Measurements from ENCODE around the gene KIAA1755. TPM values are rescaled to one million over a fixed set of nuclear protein-coding genes. Genes with fewer than 3 reads are reported as not detected.

The KIAA1755 gene
- total RNA-seq, 2 donors from 2014 or later, result not detected

- Mint-ChIP-seq H3K4me3 (no peak overlapping the region), H3K9me3 (peaks cover 4% of the 10 kb centered on the region), H3K36me3 (ENCODE audit: low read depth) (no peaks in the 10 kb centered on the region), H3K27me3 (peaks cover 15% of the 10 kb centered on the region), H3K4me1 (no peaks in the 10 kb centered on the region), H3K27ac (no peak overlapping the region)
- ATAC-seq (replicated peaks), result no peak
Measured at GRCh38 chr20:38192323-38192885, 68.1 kb downstream of the KIAA1755 start.

GRCh38 chr20:38191654-38192053 lies 68.9 kb downstream of the KIAA1755 start:
- Mint-ChIP-seq H3K9me3 (peaks cover 4% of the 10 kb centered on the region), H3K4me3 (no peak overlapping the region), H3K27ac (no peak overlapping the region), H3K36me3 (ENCODE audit: low read depth) (no peaks in the 10 kb centered on the region), H3K27me3 (peaks cover 13% of the 10 kb centered on the region), H3K4me1 (no peaks in the 10 kb centered on the region)
- no peak for ATAC-seq (replicated peaks)

DNA sequence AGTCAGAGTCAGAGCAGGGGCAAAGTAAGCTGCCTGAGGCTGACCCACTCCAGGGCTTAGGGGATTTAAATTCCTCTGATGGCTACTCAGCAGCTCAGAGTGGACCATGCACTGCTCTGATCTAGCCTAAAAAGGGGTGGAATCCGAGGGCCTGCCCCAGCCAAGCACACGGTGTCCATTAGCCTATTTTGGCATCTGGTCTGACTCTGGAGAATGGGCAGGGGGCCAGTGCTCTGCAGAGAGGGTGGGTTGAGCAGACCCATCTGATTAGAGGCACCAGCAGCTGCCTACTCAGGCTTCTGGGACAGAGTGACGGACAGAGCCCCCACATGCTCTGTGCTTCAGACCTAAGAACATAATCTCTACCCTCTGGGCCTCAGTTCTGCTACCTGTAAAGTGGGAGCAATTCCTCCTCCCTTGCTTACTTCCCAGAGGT lies 69.6 kb downstream of the KIAA1755 start:
- no peak overlapping the region for H3K27ac Mint-ChIP-seq
- H3K27me3 Mint-ChIP-seq, result peaks cover 14% of the 10 kb centered on the region
- no peaks in the 10 kb centered on the region for H3K36me3 Mint-ChIP-seq (ENCODE audit: low read depth)
- H3K4me3 Mint-ChIP-seq, result no peak overlapping the region
- no peaks in the 10 kb centered on the region for H3K4me1 Mint-ChIP-seq
- no peak for ATAC-seq (replicated peaks)
- peaks cover 4% of the 10 kb centered on the region for H3K9me3 Mint-ChIP-seq

- Mint-ChIP-seq H3K4me3 (no peak overlapping the region), H3K27ac (no peak overlapping the region), H3K27me3 (peaks cover 18% of the 10 kb centered on the region), H3K36me3 (ENCODE audit: low read depth) (no peaks in the 10 kb centered on the region), H3K9me3 (peaks cover 4% of the 10 kb centered on the region), H3K4me1 (no peaks in the 10 kb centered on the region)
- ATAC-seq (replicated peaks), result no peak
Measured at GRCh38 chr20:38190166-38190565, 70.4 kb downstream of the KIAA1755 start.

- Mint-ChIP-seq H3K36me3 (ENCODE audit: low read depth) (no peaks in the 10 kb centered on the region), H3K4me1 (no peaks in the 10 kb centered on the region), H3K4me3 (no peak overlapping the region)
Measured at GRCh38 chr20:38187517-38187916, 73.0 kb downstream of the KIAA1755 start.

DNA sequence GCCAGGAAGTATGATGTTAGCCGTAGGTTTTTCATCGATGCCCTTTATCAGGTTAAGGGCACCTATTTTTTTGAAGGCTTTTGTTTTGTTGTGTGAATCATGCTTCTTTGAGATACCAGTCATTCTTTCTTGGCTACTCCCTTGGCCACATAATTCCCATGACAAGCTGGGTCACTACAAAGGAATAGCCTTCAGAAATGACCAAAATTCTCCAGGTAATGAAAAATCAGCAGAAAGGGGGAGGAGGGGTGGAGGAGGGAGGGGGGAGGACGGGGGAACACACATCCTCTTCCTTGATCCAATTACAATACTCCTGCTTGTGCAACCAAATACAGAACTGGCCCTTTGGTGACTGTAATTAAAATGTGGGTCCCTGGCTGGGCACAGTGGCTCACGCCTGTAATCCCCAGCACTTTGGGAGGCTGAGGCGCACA lies 73.7 kb downstream of the KIAA1755 start:
- H3K4me3 Mint-ChIP-seq, result no peak overlapping the region
- no peak overlapping the region for H3K27ac Mint-ChIP-seq
- no peaks in the 10 kb centered on the region for H3K36me3 Mint-ChIP-seq (ENCODE audit: low read depth)
- H3K9me3 Mint-ChIP-seq, result no peaks in the 10 kb centered on the region
- H3K4me1 Mint-ChIP-seq, result no peaks in the 10 kb centered on the region
- peaks cover 17% of the 10 kb centered on the region for H3K27me3 Mint-ChIP-seq
- no peak for ATAC-seq (replicated peaks)

More at GRCh38 chr20:38187517-38187916, 73.0 kb downstream of the KIAA1755 start:
- ATAC-seq (replicated peaks), result no peak
- Mint-ChIP-seq H3K9me3 (no peaks in the 10 kb centered on the region), H3K27me3 (peaks cover 17% of the 10 kb centered on the region), H3K27ac (no peak overlapping the region)

DNA sequence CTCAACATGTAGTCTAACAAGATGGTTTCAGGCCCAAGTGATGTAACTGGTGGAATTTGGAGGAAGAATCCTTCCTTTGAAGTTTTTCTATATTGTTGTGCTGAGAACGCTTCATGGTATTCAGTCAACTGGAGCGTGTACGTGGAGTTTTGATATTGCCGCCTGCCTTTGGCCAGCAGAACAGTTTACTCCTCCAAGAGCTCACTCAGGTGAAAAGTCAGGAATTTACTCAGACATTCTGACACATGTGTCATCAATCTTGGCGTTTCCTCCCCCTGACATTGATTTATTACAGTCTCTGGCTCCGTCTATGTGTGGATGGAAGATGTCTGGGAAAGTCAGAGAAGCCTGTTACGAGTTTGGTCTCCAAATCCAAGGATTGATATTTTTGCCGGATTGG lies 76.4 kb downstream of the KIAA1755 start:
- no peaks in the 10 kb centered on the region for H3K9me3 Mint-ChIP-seq
- H3K36me3 Mint-ChIP-seq (ENCODE audit: low read depth), result no peaks in the 10 kb centered on the region
- no peak overlapping the region for H3K27ac Mint-ChIP-seq
- H3K27me3 Mint-ChIP-seq, result peaks cover 22% of the 10 kb centered on the region
- no peak for ATAC-seq (replicated peaks)
- H3K4me1 Mint-ChIP-seq, result no peaks in the 10 kb centered on the region
- no peak overlapping the region for H3K4me3 Mint-ChIP-seq

- Mint-ChIP-seq H3K9me3 (no peaks in the 10 kb centered on the region), H3K36me3 (ENCODE audit: low read depth) (no peaks in the 10 kb centered on the region), H3K27me3 (peaks cover 32% of the 10 kb centered on the region), H3K4me1 (no peaks in the 10 kb centered on the region), H3K4me3 (no peak overlapping the region), H3K27ac (no peak overlapping the region)
- ATAC-seq (replicated peaks), result no peak
Measured at GRCh38 chr20:38181971-38182370, 78.6 kb downstream of the KIAA1755 start.

DNA sequence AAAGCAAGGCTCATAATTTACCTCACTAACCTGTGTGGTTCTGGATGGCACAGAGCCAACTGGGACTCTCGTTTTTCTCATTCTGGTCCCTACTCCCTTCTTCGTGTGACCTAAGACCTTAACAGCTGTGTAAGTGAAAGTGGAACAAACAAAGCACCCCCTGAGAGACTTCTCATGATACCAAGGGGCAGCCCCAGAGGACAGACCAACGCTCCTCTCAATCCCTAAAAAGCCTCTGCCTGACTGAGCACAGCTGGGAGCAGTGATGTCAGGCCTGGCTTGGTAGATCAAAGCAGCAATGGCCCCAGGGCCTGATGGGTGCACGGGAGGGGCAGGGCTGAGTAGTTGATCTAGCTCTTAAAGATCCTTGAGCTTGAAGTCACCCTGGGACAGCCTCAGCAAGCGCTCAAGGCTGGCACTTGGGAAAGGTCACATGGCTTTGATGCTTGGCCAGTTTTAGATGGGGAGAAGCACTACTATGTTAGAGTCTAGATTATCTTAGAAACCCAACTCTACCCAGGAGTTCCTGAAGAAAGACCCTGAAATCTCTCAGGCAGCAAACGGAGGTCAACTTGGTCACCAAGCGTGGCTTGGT lies 79.2 kb downstream of the KIAA1755 start:
- Mint-ChIP-seq H3K4me3 (no peak overlapping the region), H3K27me3 (peaks cover 29% of the 10 kb centered on the region), H3K9me3 (no peaks in the 10 kb centered on the region), H3K27ac (no peak overlapping the region), H3K36me3 (ENCODE audit: low read depth) (no peaks in the 10 kb centered on the region), H3K4me1 (no peaks in the 10 kb centered on the region)
- ATAC-seq (replicated peaks), result no peak

DNA sequence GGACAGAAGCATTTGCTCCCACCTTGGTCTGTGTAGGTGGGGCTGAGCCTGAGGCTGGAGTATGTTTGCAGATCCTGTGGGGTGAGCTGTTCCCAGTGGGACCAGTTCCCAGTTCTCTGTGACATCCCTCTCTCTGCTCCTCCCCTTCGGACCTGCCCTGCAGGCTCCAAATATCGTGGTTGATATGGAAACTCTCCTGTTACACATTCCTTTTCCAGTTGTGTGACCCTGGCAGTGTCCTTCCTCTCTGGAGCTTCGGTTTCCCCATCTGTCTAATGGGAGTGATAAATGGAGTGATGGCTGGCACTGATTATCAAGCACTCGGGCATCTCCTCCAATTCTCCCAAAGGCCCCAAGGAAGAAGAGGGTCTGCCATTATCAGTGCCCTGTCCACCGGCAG lies 79.8 kb downstream of the KIAA1755 start:
- Mint-ChIP-seq H3K27ac (no peak overlapping the region), H3K36me3 (ENCODE audit: low read depth) (no peaks in the 10 kb centered on the region), H3K9me3 (no peaks in the 10 kb centered on the region), H3K4me3 (no peak overlapping the region), H3K27me3 (peaks cover 27% of the 10 kb centered on the region), H3K4me1 (no peaks in the 10 kb centered on the region)
- ATAC-seq (replicated peaks), result no peak

DNA sequence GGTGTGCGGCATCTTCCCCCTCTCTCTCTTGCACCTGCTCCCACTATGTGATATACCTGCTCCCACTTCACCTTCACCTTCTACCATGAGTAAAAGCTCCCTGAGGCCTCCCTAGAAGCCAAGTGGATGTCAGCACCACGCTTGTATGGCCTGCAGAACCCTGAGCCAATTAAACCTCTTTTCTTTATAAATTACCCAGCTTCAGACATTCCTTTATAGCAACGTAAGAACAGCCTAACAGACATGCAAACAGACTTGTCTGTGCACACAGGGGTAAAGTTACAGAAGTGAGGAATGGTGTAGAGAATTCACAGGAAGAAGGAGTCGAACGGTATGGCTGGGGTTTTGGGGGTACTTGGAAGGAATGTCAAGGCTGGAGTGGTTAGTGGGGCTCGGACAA lies 80.7 kb downstream of the KIAA1755 start:
- Mint-ChIP-seq H3K9me3 (no peaks in the 10 kb centered on the region), H3K4me3 (no peak overlapping the region), H3K27ac (no peak overlapping the region), H3K4me1 (no peaks in the 10 kb centered on the region), H3K27me3 (peaks cover 24% of the 10 kb centered on the region), H3K36me3 (ENCODE audit: low read depth) (no peaks in the 10 kb centered on the region)
- no peak for ATAC-seq (replicated peaks)

GRCh38 chr20:38178581-38178980 lies 82.0 kb downstream of the KIAA1755 start:
- Mint-ChIP-seq H3K27ac (no peak overlapping the region), H3K4me3 (no peak overlapping the region), H3K9me3 (no peaks in the 10 kb centered on the region), H3K4me1 (no peaks in the 10 kb centered on the region), H3K36me3 (ENCODE audit: low read depth) (no peaks in the 10 kb centered on the region), H3K27me3 (peaks cover 19% of the 10 kb centered on the region)
- no peak for ATAC-seq (replicated peaks)

GRCh38 chr20:38178065-38178491 lies 82.5 kb downstream of the KIAA1755 start:
- Mint-ChIP-seq H3K4me1 (no peaks in the 10 kb centered on the region), H3K36me3 (ENCODE audit: low read depth) (no peaks in the 10 kb centered on the region), H3K4me3 (no peak overlapping the region), H3K9me3 (no peaks in the 10 kb centered on the region), H3K27ac (no peak overlapping the region), H3K27me3 (peaks cover 18% of the 10 kb centered on the region)
- no peak for ATAC-seq (replicated peaks)

GRCh38 chr20:38177201-38177600 lies 83.3 kb downstream of the KIAA1755 start:
- Mint-ChIP-seq H3K4me3 (no peak overlapping the region), H3K27ac (no peak overlapping the region), H3K36me3 (ENCODE audit: low read depth) (no peaks in the 10 kb centered on the region), H3K9me3 (no peaks in the 10 kb centered on the region), H3K27me3 (peaks cover 22% of the 10 kb centered on the region), H3K4me1 (no peaks in the 10 kb centered on the region)
- ATAC-seq (replicated peaks), result no peak

DNA sequence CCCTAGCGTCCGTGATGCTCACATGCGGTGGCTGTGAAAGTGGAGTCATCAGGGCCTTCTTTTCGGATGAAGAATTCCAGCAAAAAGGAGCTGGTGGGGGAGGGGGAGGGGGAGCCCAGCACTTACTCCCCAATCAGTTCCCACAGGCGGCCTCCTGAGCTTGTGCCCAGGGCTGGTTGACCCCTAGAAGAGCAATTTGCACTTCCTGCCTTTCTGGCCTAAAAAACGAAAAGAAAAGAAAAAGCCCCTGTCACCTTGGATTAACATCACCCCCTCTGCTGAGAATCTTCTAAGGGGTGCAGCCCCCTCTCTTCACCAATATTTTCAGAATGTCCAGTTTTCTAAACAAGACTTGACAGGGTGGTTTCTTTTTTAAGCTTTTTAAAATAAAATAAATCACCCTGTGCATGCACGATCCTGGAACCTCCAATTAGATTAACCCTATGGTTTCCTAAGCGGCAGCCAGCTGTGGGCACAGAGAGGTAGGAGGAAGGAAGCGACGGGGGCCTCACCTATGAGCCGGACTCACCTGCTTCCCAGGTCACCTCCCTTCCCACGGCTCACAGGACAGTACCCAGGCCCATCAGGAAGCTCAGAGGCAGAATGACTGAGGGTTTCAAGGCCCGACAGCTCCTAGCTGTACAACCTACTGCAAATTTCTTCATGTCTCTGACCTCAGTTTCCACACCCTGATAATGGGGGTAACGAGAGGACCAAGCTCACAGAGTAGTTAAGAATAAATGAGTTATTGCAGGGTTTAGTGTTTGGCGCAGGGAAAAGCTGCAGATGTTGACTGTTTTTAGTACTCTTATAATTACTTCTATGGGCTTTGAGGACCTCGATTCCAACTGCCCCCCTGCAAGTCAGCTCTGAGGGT lies 85.0 kb downstream of the KIAA1755 start:
- Mint-ChIP-seq H3K9me3 (no peaks in the 10 kb centered on the region), H3K27ac (no peak overlapping the region), H3K27me3 (peaks cover 25% of the 10 kb centered on the region), H3K4me3 (no peak overlapping the region), H3K4me1 (no peaks in the 10 kb centered on the region), H3K36me3 (ENCODE audit: low read depth) (no peaks in the 10 kb centered on the region)
- no peak for ATAC-seq (replicated peaks)

Measured in activated T-helper 17 cell treated with anti-CD3 and anti-CD28 coated beads, Interleukin-2, amount 50 U/mL, for 72 hours (primary cell).